Peyer's patch (tissue), 4 donors: Measurements from ENCODE around the gene NUP62.

ENCODE experiments used
- POLR2A ChIP-seq, 2 donors: fragments of 450-650 bp; IDR thresholded peaks; one replicate each; pipeline ENCODE4 v1.5.1; 2017; ENCODE audit warnings: antibody characterized with exemption in 2 of 2, mild to moderate bottlenecking in 2 of 2, moderate library complexity in 2 of 2
- TF ChIP-seq, protein P1 (sequence below), 6 experiments: fragments of 450-650 bp in 4 of 6; fragments of 200-600 bp in 2 of 6; sonication (generic) in 1 of 6; IDR thresholded peaks; one replicate each; pipeline ENCODE4 v1.5.1; 2017 to 2019; ENCODE audit warnings: antibody characterized with exemption in 6 of 6, mild to moderate bottlenecking in 3 of 6, moderate library complexity in 1 of 6

DNA sequence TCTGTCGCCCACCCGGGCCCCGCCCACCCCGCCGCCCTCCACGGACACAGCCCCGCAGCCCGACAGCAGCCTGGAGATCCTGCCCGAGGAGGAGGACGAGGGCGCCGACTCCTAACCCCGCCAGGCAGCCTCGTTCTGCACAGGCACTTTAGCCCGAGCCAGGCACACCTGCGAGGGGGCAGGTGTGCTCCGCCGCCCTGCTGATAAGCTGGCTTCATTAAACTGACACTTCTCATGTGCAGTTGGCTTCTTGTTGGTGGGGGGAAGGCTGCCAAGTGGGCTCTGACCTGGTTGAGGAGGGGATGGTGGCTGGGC lies 40.8 kb downstream of the NUP62 start:
- TF ChIP-seq, protein P1, sequence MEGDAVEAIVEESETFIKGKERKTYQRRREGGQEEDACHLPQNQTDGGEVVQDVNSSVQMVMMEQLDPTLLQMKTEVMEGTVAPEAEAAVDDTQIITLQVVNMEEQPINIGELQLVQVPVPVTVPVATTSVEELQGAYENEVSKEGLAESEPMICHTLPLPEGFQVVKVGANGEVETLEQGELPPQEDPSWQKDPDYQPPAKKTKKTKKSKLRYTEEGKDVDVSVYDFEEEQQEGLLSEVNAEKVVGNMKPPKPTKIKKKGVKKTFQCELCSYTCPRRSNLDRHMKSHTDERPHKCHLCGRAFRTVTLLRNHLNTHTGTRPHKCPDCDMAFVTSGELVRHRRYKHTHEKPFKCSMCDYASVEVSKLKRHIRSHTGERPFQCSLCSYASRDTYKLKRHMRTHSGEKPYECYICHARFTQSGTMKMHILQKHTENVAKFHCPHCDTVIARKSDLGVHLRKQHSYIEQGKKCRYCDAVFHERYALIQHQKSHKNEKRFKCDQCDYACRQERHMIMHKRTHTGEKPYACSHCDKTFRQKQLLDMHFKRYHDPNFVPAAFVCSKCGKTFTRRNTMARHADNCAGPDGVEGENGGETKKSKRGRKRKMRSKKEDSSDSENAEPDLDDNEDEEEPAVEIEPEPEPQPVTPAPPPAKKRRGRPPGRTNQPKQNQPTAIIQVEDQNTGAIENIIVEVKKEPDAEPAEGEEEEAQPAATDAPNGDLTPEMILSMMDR (IDR thresholded peaks at IDR 0.05): no peak
- TF ChIP-seq POLR2A (IDR thresholded peaks at IDR 0.05): no peak
